HUES64 (cell line): Measurements from ENCODE around the gene STXBP6.

ENCODE experiments used
- H3K27ac ChIP-seq: 2 replicates; pipeline ENCODE4 v1.7.0; 2013; ENCODE audit warnings: low read depth, low read length, inconsistent platforms
- H3K27me3 ChIP-seq: 2 replicates; pipeline ENCODE4 v1.6.1; 2013; ENCODE audit warnings: mild to moderate bottlenecking, low read length; ENCODE audit not compliant: insufficient read depth
- H3K36me3 ChIP-seq: 2 replicates; pipeline ENCODE4 v1.6.1; 2013; ENCODE audit warnings: mild to moderate bottlenecking, low read length; ENCODE audit not compliant: insufficient read depth
- H3K4me1 ChIP-seq: 2 replicates; pipeline ENCODE4 v1.6.1; 2013; ENCODE audit warnings: mild to moderate bottlenecking, low read length, moderate library complexity; ENCODE audit not compliant: insufficient read depth
- H3K4me3 ChIP-seq: 2 replicates; pipeline ENCODE4 v1.5.1; 2013; ENCODE audit warnings: mild to moderate bottlenecking, low read length, moderate library complexity
- H3K9ac ChIP-seq: 2 replicates; pipeline ENCODE4 v1.6.1; 2013; ENCODE audit warnings: mild to moderate bottlenecking, low read depth, low read length
- H3K9me3 ChIP-seq: 2 replicates; pipeline ENCODE4 v1.6.1; 2013; ENCODE audit warnings: low read depth, low read length; ENCODE audit not compliant: insufficient read depth
- WGBS: fragments of 150-250, 120-280 bp; methylation state at CpG from one replicate; pipeline ENCODE4 v1.1.7; 2013; ENCODE audit warnings: missing lambda C conversion rate; 5-methylcytosine and 5-hydroxymethylcytosine counted together

Gene STXBP6

GRCh38 chr14:24925771-24926374, 124.1 kb downstream of the STXBP6 start:
- no peak overlapping the region for H3K9ac ChIP-seq
- peaks cover 40% of the 10 kb centered on the region for H3K4me1 ChIP-seq
- no peaks in the 10 kb centered on the region for H3K36me3 ChIP-seq
- 88% methylated on average over 4 of the region's 5 CpGs for WGBS
- H3K27me3 ChIP-seq, result no peaks in the 10 kb centered on the region
- no peaks in the 10 kb centered on the region for H3K9me3 ChIP-seq
- H3K4me3 ChIP-seq, result no peak overlapping the region
- H3K27ac ChIP-seq, result no peak overlapping the region

GRCh38 chr14:24924544-24924943, 125.4 kb downstream of the STXBP6 start:
- H3K9ac ChIP-seq, result no peak overlapping the region

GRCh38 chr14:24921903-24922302, 128.0 kb downstream of the STXBP6 start:
- no peaks in the 10 kb centered on the region for H3K9me3 ChIP-seq
- H3K27ac ChIP-seq, result no peak overlapping the region
- no peaks in the 10 kb centered on the region for H3K27me3 ChIP-seq
- no peak overlapping the region for H3K4me3 ChIP-seq
- no peak overlapping the region for H3K9ac ChIP-seq
- H3K36me3 ChIP-seq, result no peaks in the 10 kb centered on the region
- H3K4me1 ChIP-seq, result peaks cover 26% of the 10 kb centered on the region
- 90% methylated on average over 1 of the region's 1 CpG for WGBS

More at GRCh38 chr14:24924544-24924943, 125.4 kb downstream of the STXBP6 start:
- WGBS, result 99% methylated on average over 3 of the region's 3 CpGs
- H3K4me3 ChIP-seq, result no peak overlapping the region
- H3K36me3 ChIP-seq, result no peaks in the 10 kb centered on the region
- no peaks in the 10 kb centered on the region for H3K9me3 ChIP-seq
- H3K4me1 ChIP-seq, result peaks cover 40% of the 10 kb centered on the region
- no peak overlapping the region for H3K27ac ChIP-seq
- no peaks in the 10 kb centered on the region for H3K27me3 ChIP-seq

- no peak overlapping the region for H3K4me3 ChIP-seq
- H3K9me3 ChIP-seq, result no peaks in the 10 kb centered on the region
- no peak overlapping the region for H3K27ac ChIP-seq
- 89% methylated on average over 3 of the region's 4 CpGs for WGBS
- H3K36me3 ChIP-seq, result no peaks in the 10 kb centered on the region
- H3K4me1 ChIP-seq, result peaks cover 22% of the 10 kb centered on the region
- no peaks in the 10 kb centered on the region for H3K27me3 ChIP-seq
- H3K9ac ChIP-seq, result no peak overlapping the region
Measured at GRCh38 chr14:24920265-24921075, 129.5 kb downstream of the STXBP6 start.

GRCh38 chr14:24918822-24919221, 131.1 kb downstream of the STXBP6 start:
- no peak overlapping the region for H3K4me3 ChIP-seq
- WGBS, result 93% methylated on average over 4 of the region's 4 CpGs
- H3K9me3 ChIP-seq, result no peaks in the 10 kb centered on the region
- H3K27ac ChIP-seq, result no peak overlapping the region
- H3K36me3 ChIP-seq, result no peaks in the 10 kb centered on the region
- H3K9ac ChIP-seq, result no peak overlapping the region
- peaks cover 14% of the 10 kb centered on the region for H3K4me1 ChIP-seq
- H3K27me3 ChIP-seq, result no peaks in the 10 kb centered on the region

- Histone ChIP-seq H3K27ac (no peak overlapping the region), H3K4me3 (no peak overlapping the region), H3K36me3 (no peaks in the 10 kb centered on the region), H3K4me1 (peaks cover 7% of the 10 kb centered on the region), H3K9ac (no peak overlapping the region), H3K27me3 (no peaks in the 10 kb centered on the region), H3K9me3 (no peaks in the 10 kb centered on the region)
- WGBS, result 79% methylated on average over 1 of the region's 2 CpGs
Measured at GRCh38 chr14:24915958-24916595, 133.9 kb downstream of the STXBP6 start.

GRCh38 chr14:24915403-24915921, 134.5 kb downstream of the STXBP6 start:
- Histone ChIP-seq H3K9me3 (no peaks in the 10 kb centered on the region), H3K36me3 (no peaks in the 10 kb centered on the region), H3K9ac (no peak overlapping the region), H3K27ac (no peak overlapping the region), H3K27me3 (no peaks in the 10 kb centered on the region), H3K4me3 (no peak overlapping the region), H3K4me1 (peaks cover 7% of the 10 kb centered on the region)
- WGBS, result no CpG with 5 or more reads among the region's 1 CpG

GRCh38 chr14:24913746-24914145, 136.2 kb downstream of the STXBP6 start:
- 95% methylated on average over 1 of the region's 1 CpG for WGBS
- no peak overlapping the region for H3K27ac ChIP-seq
- H3K9me3 ChIP-seq, result no peaks in the 10 kb centered on the region
- H3K27me3 ChIP-seq, result no peaks in the 10 kb centered on the region
- no peaks in the 10 kb centered on the region for H3K36me3 ChIP-seq
- H3K4me3 ChIP-seq, result no peak overlapping the region
- H3K9ac ChIP-seq, result no peak overlapping the region
- H3K4me1 ChIP-seq, result peaks cover 7% of the 10 kb centered on the region

GRCh38 chr14:24913021-24913420, 136.9 kb downstream of the STXBP6 start:
- Histone ChIP-seq H3K4me3 (no peak overlapping the region), H3K36me3 (no peaks in the 10 kb centered on the region), H3K9me3 (no peaks in the 10 kb centered on the region), H3K27ac (no peak overlapping the region), H3K4me1 (peaks cover 7% of the 10 kb centered on the region; the same call in 1 of the 2 replicates), H3K27me3 (no peaks in the 10 kb centered on the region), H3K9ac (no peak overlapping the region)
- WGBS, result 83% methylated on average over 1 of the region's 1 CpG

- Histone ChIP-seq H3K9ac (no peak overlapping the region), H3K36me3 (no peaks in the 10 kb centered on the region), H3K27me3 (no peaks in the 10 kb centered on the region), H3K4me3 (no peak overlapping the region), H3K27ac (no peak overlapping the region), H3K9me3 (no peaks in the 10 kb centered on the region), H3K4me1 (0 out of 2 replicates have a peak, but pooled peaks cover 2% of the 10 kb centered on the region)
- 94% methylated on average over 5 of the region's 5 CpGs for WGBS
Measured at GRCh38 chr14:24911324-24912109, 138.4 kb downstream of the STXBP6 start.
